Subcutaneous adipose tissue (tissue), 4 donors: ENCODE results near the gene MATN4. TPM values are rescaled to one million over a fixed set of nuclear protein-coding genes. Genes with fewer than 3 reads are reported as not detected.

Source experiments
- total RNA-seq, 4 donors: library from RNA; depleted of rRNA; stranded (reverse); fragments of >200 nt; gene quantifications; one replicate each; pipeline ENCODE4 v1.1.0, GENCODE V29; 2016
- TF ChIP-seq, protein P1 (sequence below): fragments of 450-650 bp; IDR thresholded peaks from one replicate; pipeline ENCODE4 v1.5.1; 2016; ENCODE audit warnings: low read depth, mild to moderate bottlenecking, control low read depth, antibody characterized with exemption, moderate library complexity

MATN4 gene
- total RNA-seq, 4 donors from 2014 or later, result 0.34 to 0.44 TPM; not detected in 2

DNA sequence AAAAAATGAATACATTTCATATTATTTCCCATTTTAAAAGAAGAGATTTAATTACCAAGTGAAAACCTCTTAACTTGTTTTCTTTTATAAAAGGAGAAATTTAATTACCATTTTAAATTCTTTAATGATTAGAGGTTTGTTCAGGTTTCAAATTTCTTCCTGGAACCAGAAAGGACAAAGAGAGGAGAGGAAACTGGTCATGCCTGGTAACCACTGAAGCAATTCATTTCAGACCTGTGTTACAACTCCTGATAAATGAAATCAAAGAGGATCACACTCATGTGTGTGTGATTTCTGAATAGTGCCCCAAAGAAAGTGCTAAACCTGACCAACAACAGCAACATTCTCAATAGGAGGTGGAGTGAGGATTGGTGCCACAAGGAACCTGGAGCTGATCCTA lies 41.1 kb downstream of the MATN4 start:
- TF ChIP-seq, protein P1, sequence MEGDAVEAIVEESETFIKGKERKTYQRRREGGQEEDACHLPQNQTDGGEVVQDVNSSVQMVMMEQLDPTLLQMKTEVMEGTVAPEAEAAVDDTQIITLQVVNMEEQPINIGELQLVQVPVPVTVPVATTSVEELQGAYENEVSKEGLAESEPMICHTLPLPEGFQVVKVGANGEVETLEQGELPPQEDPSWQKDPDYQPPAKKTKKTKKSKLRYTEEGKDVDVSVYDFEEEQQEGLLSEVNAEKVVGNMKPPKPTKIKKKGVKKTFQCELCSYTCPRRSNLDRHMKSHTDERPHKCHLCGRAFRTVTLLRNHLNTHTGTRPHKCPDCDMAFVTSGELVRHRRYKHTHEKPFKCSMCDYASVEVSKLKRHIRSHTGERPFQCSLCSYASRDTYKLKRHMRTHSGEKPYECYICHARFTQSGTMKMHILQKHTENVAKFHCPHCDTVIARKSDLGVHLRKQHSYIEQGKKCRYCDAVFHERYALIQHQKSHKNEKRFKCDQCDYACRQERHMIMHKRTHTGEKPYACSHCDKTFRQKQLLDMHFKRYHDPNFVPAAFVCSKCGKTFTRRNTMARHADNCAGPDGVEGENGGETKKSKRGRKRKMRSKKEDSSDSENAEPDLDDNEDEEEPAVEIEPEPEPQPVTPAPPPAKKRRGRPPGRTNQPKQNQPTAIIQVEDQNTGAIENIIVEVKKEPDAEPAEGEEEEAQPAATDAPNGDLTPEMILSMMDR, result no peak

DNA sequence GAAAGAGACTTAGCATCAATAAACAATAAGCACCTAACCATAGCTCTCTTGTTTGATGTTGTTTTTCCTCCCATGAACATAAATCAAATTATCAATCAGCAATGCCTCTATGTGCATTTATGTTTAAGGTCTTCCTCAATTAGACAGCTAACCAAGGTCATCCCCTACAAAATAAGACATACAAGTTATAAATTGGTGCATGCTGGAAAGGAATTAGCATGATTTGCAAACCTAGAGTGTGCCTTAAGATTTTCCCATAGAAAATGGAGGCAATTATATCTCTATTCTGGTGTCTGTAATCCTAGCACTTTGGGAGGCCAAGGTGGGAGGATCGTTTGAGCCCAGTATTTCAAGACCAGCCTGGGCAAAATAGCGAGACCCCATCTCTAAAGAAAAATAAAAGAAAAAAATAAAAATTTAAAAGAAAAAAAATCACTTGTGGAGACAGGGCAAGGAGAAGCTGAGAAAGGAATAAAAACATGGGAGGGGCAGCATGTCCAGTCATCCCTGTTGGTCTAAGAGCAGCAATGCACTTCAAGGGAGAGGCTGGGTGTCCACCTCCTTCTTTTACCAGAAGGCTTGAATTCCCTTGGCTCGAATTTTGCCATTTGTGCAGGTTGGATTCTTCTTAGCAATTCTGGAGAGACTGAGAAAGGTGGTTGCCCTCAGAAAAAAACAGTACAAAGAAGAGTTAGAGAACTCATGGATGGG lies 44.4 kb downstream of the MATN4 start:
- TF ChIP-seq, protein P1, result no peak

DNA sequence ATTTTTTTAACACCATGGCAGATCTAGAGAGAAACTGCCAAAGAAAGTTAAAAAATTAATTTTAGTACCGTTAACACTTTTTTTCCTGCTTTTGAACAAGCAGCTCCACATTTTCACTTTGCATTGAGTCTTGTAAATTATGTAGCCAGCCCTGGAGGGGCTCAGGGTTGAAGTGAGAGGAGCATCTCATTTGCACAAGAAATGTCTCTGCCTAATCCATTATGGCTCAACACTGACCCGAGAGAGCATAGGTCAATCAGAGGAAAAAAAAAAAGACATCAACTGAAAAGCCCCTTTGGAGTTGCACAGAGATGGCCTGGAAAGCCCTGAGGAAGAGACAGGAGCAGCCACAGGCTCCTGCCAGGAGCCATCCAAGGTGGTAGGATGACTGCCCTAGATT lies 49.4 kb downstream of the MATN4 start:
- TF ChIP-seq, protein P1, result no peak

DNA sequence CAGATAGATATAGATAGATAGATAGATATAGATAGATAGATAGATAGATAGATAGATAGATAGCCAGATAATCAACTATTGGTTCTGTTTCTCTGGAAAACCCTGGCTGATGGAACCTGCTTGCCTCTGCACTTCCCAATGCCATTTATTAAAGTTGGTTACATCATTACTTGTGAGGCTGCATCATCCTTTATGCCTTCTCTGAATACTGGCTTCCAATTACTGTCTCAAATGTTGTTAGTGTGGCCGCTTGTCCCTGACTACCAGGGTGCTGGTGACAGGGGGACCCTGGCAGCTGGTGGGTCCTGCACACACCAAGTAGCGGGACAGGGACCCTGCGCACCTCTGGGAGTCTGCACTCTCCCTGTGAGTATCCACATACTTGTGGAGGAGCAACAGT lies 49.8 kb downstream of the MATN4 start:
- TF ChIP-seq, protein P1, result no peak

DNA sequence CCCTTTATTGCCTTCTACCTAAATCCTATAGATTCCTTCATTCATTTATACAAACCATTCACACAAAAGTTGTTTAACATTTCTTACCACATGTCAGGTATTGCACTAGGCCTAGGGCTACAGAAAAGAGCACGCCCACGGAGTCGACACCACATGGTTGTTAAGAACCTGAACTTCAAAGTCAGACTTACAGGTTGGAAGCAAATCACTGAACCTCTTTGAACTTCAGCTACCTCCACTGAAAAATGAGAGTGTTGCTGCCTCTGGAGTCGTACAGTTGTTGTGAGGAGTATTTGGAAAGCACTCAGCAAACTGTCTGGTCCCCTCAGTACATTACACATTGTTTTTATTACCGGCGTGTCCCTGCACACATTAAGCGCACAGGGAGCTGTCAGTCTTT lies 50.4 kb downstream of the MATN4 start:
- TF ChIP-seq, protein P1, result no peak

DNA sequence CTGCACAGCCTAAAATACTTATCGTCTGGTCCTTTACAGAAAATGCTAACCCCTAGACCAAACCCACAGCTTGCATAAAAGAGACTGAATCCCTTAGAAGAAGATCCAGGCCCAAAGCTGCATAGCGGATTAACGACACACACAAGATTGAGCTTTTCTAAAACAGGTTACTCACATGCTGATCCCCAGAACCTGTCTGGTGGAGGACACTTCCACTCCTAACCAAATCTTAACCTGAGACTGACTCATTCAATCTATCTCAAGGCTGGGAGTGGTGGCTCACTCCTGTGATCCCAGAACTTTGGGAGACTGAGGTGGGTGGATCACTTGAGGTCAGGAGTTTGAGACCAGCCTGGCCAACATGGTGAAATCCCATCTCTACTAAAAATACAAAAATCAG lies 50.9 kb downstream of the MATN4 start:
- TF ChIP-seq, protein P1, result no peak

DNA sequence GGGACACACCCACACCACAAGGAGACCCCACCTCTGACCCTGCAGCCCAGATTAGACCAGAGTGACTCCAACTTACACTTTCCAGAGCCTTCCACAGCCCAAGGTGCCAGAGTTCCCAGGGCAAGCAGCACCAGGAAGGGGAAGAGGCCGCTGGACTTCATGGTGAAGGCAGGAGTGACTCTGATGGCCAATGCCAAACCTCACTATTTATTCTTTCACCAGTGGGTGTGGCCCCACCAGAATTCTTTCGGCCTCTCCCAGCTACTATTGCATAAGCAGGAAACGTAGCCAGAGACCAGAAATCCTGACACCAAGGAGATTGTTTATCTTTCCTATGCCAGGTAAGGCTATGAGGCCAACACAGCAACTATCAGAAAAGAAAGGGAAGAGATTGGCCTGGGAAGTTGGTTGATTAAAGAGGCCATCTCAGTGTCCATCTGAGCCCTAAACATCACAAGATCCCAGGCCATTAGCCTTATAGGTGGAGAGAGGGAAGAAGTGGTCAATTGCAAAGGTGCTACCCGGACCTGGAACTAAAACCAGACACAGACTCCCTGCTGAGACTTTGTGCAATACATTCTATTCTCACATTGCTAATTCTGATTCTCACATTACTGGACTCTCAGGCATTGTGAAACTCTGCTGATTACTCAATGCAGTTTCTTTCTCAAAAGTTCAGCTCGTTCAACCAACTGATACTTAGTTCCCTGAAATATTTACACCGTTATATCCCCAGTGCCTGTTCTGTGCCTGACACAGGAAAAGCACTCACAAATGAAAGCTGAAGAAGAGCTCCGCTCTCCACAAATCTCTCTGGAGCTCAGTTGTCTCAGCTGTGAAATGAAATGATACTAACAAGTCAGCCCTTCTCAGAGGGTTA lies 53.5 kb downstream of the MATN4 start, which contains the start of gene SLPI:
Gene SLPI (minus strand): TSS at position 182 of the 880 bp plus-strand sequence. CDS start 21 bp downstream, at position 161.
- TF ChIP-seq, protein P1, result no peak
